ENCODE results near the gene MYO5B.

Gene MYO5B

GRCh38 chr18:50143294-50143693 lies 51.7 kb downstream of the MYO5B start:
- DNase-seq = no peak

GRCh38 chr18:50142441-50143120 lies 52.4 kb downstream of the MYO5B start:
- DNase-seq = no peak

- peak; percentile 14 for DNase-seq
Observed at GRCh38 chr18:50138181-50139064, 56.5 kb downstream of the MYO5B start.

- no peak for DNase-seq
Observed at GRCh38 chr18:50135903-50136302, 59.0 kb downstream of the MYO5B start.

DNA sequence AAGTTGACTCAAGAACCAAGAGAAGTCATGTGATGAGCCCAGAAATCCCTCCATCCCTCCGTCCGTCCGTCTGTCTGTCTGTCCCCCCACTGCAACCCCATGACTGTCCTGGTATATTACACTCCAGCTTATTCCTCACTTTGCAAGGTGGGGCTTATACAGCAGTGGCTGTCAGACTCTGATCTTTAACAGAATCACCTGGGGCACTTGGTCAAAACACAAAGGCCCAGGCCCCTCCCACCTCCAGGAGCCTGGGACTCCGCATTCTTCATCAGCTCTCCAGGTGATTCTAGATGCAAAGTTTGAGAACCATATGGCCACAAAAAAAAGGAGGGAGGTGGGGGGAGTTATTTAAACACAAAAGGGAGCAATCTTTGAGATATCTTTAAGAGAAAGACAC lies 61.4 kb downstream of the MYO5B start:
- DNase-seq = no peak

GRCh38 chr18:50131591-50131990 lies 63.4 kb downstream of the MYO5B start:
- no peak for DNase-seq

- no peak for DNase-seq
Observed at GRCh38 chr18:50128506-50129271, 66.3 kb downstream of the MYO5B start.

GRCh38 chr18:50127516-50128210 lies 67.3 kb downstream of the MYO5B start:
- DNase-seq = no peak

DNA sequence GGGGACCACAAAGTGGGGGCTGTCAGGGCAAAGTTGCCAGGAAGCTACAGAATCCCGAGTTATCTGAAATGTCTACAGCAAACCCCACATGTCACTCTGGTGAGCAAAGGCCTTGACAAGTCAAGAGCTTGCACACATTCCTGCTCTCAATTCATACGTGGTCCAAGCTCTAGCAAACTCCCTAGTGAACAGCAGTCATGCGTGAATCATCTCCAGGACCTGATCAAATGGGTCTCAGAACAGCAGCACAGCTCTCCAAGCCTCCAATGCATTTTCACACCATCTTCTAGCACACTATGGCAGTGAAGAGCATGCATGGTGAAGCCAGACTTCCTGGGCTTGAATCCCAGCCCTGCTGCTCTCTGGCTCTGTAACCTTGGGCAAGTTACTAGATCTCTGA lies 68.5 kb downstream of the MYO5B start:
- no peak for DNase-seq

DNA sequence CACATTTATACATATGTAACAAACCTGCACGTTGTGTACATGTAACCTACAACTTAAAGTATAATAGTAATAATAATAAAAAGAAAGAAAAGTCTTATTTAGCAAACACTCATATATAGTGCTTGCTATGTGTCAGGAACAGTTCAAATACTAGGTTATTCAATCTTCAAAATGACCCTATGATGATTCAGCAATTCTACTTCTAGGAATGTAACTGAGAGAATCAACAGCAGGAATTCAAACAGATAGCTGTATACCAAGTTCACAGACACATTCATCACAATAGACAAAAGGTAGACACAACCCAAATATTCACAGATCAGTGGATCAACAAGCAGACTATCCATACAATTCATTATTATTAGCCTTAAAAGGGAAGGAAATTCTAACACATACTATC lies 69.5 kb downstream of the MYO5B start:
- no peak for DNase-seq

- DNase-seq = no peak
Observed at GRCh38 chr18:50119296-50119695, 75.7 kb downstream of the MYO5B start.

DNA sequence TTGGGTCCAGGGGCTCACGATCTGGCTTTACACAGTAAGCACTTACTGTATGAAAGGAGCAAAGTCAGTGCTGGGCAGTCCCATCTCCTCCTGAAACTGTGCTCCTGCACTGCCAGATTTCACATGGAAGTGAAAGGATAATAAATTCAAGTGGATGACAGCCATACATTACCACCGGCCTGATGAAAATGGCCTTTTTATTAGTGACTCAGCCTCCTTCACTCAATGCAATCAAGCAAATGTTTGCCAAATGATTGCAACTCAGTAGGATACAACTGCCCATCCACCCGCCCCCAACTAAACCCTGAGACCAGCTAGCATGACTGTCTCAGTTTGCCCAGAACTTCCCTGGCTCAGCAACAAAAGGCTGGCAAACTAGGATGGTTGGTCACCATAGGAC lies 77.1 kb downstream of the MYO5B start:
- DNase-seq = peak; percentile 7

DNA sequence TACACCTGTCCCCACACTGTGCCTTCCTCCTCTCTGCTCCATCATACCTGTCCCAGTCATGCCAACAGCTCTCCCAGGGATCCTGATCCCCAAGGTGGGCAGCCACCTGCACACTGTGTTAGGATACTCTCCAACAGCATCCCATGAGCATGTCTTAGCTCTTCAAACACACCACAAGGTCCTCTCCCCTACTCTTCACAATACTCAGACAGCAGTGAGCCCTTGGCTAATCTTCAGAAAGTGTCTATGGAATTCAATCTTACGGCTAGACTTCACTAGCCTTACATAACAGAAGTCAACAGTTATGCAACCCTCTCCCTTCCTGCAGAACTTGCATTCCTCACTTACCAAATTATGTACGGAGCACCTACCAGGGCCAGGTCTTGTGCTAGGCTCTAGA lies 79.9 kb downstream of the MYO5B start:
- no peak for DNase-seq

- DNase-seq = no peak
Observed at GRCh38 chr18:50114448-50114847, 80.5 kb downstream of the MYO5B start.

- no peak for DNase-seq
Observed at GRCh38 chr18:50113726-50114125, 81.2 kb downstream of the MYO5B start.

DNA sequence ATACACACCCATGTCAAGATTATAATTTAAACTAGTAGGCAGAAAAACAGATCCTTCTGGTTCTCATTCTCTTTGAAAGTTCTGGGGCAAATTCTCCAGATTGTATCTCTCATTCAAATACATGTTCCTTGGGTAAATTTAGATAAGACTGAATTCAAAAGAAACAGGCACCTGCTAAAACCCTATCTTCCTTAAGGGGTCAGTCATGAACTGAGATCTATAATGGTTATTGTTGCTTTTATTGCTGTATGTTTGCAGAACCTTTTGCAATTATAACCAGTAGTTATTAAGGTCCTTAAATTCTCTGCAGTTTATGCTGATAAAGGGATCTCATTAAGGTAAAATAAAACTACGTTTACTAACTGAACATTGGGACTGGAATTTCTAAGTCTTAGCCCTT lies 83.5 kb downstream of the MYO5B start:
- no peak for DNase-seq

DNA sequence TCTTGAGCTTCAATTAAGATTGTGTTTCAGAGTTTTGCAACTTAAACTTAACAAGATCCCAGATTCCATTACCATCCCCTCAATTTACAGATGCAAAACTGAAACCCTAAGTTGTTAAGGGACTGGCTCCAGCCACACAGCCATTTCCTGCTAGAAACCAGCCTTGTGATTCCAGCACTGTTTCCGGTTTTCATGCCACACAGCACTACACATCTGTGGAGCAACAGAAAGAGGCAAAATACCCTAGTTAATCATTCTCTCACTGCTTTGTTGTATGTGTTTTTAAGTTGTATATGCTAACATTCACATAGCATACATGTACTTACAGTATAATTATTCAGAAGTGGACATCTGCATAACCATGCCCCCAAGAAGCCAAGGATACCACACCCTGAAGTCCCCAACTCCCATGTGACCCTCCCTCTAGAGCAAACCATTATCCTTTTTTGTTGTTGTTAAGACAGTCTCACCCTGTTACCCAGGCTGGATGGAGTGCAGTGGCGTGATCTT lies 87.4 kb downstream of the MYO5B start:
- DNase-seq = no peak

DNA sequence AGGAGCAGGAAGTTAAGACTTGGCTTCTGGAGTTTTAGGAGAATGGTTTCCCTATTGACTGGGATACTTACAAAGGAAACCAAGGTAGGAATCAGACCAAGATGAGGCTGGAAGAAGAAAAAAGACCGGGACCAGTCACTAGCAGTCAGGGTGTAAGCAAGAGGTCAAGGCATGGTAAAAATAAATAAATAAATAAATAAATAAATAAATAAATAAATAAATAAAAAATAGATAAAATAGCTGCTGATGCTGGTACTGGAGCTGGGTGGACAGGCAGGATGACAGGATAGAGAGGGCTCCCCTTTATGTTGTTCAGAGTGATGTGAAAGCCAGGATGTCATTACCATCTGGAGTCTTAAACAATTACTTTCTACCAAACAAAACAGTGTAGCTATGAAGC lies 89.9 kb downstream of the MYO5B start:
- no peak for DNase-seq

DNA sequence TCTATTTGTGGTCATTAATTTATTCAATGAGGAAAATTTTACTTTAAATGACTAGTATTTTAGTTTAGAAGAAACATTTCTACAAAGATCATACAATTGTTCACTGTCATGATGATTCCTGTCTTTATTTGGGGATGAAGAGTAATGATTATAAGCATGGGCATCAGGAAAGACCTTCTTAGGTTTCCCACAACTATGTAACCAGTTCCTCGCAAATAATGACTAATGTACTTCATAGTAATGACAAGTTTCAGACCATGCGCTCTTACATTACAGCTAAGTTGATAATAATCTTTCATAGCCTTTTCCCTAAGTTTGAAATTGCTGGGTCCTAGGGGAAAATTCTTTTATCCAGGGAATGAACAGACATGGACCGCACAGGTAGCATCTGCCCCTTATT lies 90.5 kb downstream of the MYO5B start:
- no peak for DNase-seq

DNA sequence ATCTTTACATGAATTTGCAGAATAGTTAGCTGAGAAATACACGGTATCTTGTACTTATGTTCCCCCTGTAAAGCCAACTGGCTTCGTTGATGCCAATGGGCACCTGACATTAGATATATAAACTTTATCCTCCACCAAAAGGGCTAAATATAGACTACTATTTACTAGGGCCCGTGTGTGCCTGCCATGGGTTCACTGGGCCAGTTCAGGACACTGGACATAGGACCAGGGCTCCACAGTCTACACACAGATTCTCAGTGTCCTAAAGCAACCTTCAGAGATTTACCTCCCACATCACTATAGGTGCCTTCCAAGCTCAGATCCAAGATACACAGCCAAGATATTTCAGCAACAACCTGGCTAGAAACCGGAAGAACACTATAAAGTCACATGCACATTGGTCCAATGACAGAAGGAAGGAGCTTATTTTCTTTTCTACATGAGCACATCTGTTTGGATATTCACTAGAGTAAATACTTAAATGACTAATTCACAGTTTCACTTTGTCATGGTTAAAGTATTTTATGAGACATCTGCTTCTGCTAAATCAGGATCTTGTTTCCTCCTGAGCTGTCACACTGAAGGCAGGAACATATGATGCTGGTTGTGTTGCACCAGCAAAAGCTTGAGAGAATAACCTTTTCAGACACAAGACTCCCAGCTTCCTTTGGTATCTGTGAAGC lies 95.1 kb downstream of the MYO5B start:
- DNase-seq = peak; percentile 32

GRCh38 chr18:50097702-50098101 lies 97.2 kb downstream of the MYO5B start:
- no peak for DNase-seq

DNA sequence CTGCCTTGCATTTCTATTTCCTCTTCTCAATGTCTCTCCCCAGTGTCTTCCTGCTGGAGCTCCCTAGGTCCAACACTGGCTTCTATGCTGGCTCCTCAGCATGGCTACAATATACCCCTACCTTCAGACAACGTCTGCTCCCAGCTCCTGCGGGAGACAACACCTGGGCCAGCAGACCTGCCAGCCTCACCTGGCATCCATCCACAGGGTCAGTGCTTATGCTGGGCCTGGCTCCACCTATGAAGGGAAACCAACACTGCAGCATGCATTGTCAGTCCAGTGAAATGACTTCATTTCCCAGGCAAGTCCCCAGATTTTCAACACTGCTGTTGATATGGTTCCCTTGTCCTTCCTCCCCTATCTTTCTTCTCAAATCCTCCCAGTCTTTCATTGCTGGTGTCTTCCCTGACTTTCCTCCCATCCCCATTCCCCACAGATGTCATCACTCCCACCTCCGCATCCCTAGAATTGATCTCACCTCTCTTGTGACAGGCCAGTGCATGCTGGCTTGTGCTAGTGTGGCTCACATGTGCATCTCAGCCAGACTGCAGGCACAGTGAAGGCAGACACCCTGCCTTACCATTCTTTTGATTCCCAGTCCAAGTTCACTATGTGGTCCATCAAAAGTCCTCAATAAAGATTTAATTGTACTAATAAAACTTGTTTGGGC lies 98.0 kb downstream of the MYO5B start:
- DNase-seq = no peak

All from fibroblast of upper back skin (primary cell).